Lower lobe of right lung (tissue), 2 donors: ENCODE measurements around the gene PPP6R1. TPM values are rescaled to one million over a fixed set of nuclear protein-coding genes. Genes with fewer than 3 reads are reported as not detected.

Experiments used
- ATAC-seq, 2 donors: fragments of 200-7000 bp; cut with Tn5 transposase; one replicate each; pipeline ENCODE4 v1.9.1; 2020 to 2022; ENCODE audit warnings: mild to moderate bottlenecking in 2 of 2, moderate library complexity in 2 of 2
- DNase-seq: peaks from one replicate; pipeline ENCODE4 v3.0.0-alpha.2; 2020
- H3K27ac ChIP-seq: fragments of 200-600 bp; one replicate; pipeline ENCODE4 v1.8.0; 2022
- H3K27me3 ChIP-seq: fragments of 200-600 bp; one replicate; pipeline ENCODE4 v1.8.0; 2022; ENCODE audit warnings: low read depth
- H3K36me3 ChIP-seq: fragments of 200-600 bp; one replicate; pipeline ENCODE4 v1.8.0; 2022; ENCODE audit warnings: mild to moderate bottlenecking
- H3K4me1 ChIP-seq: fragments of 200-600 bp; one replicate; pipeline ENCODE4 v1.8.0; 2022
- H3K4me3 ChIP-seq: fragments of 200-600 bp; one replicate; pipeline ENCODE4 v1.8.0; 2022; ENCODE audit warnings: mild to moderate bottlenecking
- H3K9me3 ChIP-seq: fragments of 200-600 bp; one replicate; pipeline ENCODE4 v1.8.0; 2022
- CTCF ChIP-seq: fragments of 200-600 bp; IDR thresholded peaks from one replicate; pipeline ENCODE4 v1.8.0; 2022; ENCODE audit warnings: antibody characterized with exemption, mild to moderate bottlenecking
- intact Hi-C: fragments of 100-400 bp; cut with DNase I; formaldehyde crosslinking; loops from one replicate; pipeline ENCODE4 v1.11.0; 2022
- total RNA-seq: library from RNA; stranded (reverse); fragmentation: NEBNext Ultra II Directional; extraction: Animal tissue kit (Norgen Biotek cat#: 25700); gene quantifications from one replicate; pipeline ENCODE4 v1.2.1, GENCODE V29; 2021
- donor health status: DM: no; HTN: yes; CAD: no; lungs with severe emphysema.

Gene PPP6R1
- total RNA-seq, 1 donor from 2014 or later = 69.1 TPM

- H3K9me3 ChIP-seq = no peaks in the 10 kb centered on the region
- no peaks in the 10 kb centered on the region for H3K4me1 ChIP-seq
- H3K27ac ChIP-seq = no peak overlapping the region
- DNase-seq (no peak), ATAC-seq (no peak)
- H3K36me3 ChIP-seq = peaks cover 13% of the 10 kb centered on the region
- TF ChIP-seq CTCF = no peak
- intact Hi-C loops = no loop called here
- H3K27me3 ChIP-seq = no peaks in the 10 kb centered on the region
- no peak overlapping the region for H3K4me3 ChIP-seq
Measured at GRCh38 chr19:55266404-55266803, 7.6 kb upstream of the PPP6R1 start.

GRCh38 chr19:55265723-55266386 lies 7.0 kb upstream of the PPP6R1 start:
- Histone ChIP-seq H3K4me3 (no peak overlapping the region), H3K9me3 (no peaks in the 10 kb centered on the region), H3K27ac (no peak overlapping the region), H3K27me3 (no peaks in the 10 kb centered on the region), H3K36me3 (peaks cover 10% of the 10 kb centered on the region), H3K4me1 (no peaks in the 10 kb centered on the region)
- no peak for DNase-seq
- intact Hi-C loops = no loop called here
- ATAC-seq = no peak
- no peak for TF ChIP-seq CTCF

GRCh38 chr19:55265173-55265572 lies 6.4 kb upstream of the PPP6R1 start:
- no peak for ATAC-seq
- Histone ChIP-seq H3K4me3 (no peak overlapping the region), H3K9me3 (no peaks in the 10 kb centered on the region), H3K4me1 (peaks cover 1% of the 10 kb centered on the region), H3K36me3 (peaks cover 10% of the 10 kb centered on the region), H3K27me3 (no peaks in the 10 kb centered on the region), H3K27ac (no peak overlapping the region)
- DNase-seq = no peak
- intact Hi-C loops = no loop called here
- TF ChIP-seq CTCF = no peak

- H3K4me1 ChIP-seq = peaks cover 8% of the 10 kb centered on the region
- H3K36me3 ChIP-seq = peaks cover 10% of the 10 kb centered on the region
- H3K4me3 ChIP-seq = no peak overlapping the region
- H3K27me3 ChIP-seq = no peaks in the 10 kb centered on the region
- TF ChIP-seq CTCF = no peak
- H3K9me3 ChIP-seq = no peaks in the 10 kb centered on the region
- intact Hi-C loops = no loop called here
- DNase-seq = no peak
- no peak for ATAC-seq
- no peak overlapping the region for H3K27ac ChIP-seq
Measured at GRCh38 chr19:55264531-55264930, 5.7 kb upstream of the PPP6R1 start.

- TF ChIP-seq CTCF = no peak
- no peak overlapping the region for H3K27ac ChIP-seq
- H3K4me1 ChIP-seq = peaks cover 15% of the 10 kb centered on the region
- H3K9me3 ChIP-seq = no peaks in the 10 kb centered on the region
- H3K4me3 ChIP-seq = no peak overlapping the region
- ATAC-seq (no peak), DNase-seq (no peak)
- intact Hi-C loops = no loop called here
- H3K36me3 ChIP-seq = peaks cover 4% of the 10 kb centered on the region
- no peaks in the 10 kb centered on the region for H3K27me3 ChIP-seq
Measured at GRCh38 chr19:55262359-55262758, 3.5 kb upstream of the PPP6R1 start.
